ENCODE results near the gene XXYLT1.

GRCh38 chr3:195093731-195094130 is 177.2 kb downstream of the XXYLT1 start:
- TF ChIP-seq CTCF (IDR thresholded peaks at IDR 0.05) = no peak
- no peak for TF ChIP-seq POLR2A (IDR thresholded peaks at IDR 0.05)

Measured in adrenal gland (tissue), 5 donors.